Keratinocyte (primary cell): ENCODE results near the gene OPRL1. TPM values are rescaled to one million over a fixed set of nuclear protein-coding genes. Genes with fewer than 3 reads are reported as not detected.
A peak's percentile ranks its signal among the peaks of the same experiment; 100 is the strongest.

Experiments
- DNase-seq: peaks from one replicate; pipeline ENCODE4 v3.0.0-alpha.2; 2011; ENCODE audit warnings: low read depth, missing footprints, low spot score
- FAIRE-seq: peaks from 2 replicates; lab custom pipeline; 2011; peaks lifted over from hg19 to GRCh38; lab: Jason Lieb, UNC
- H2AFZ ChIP-seq: 2 replicates; pipeline ENCODE4 v1.6.0; 2012; ENCODE audit warnings: low read length, control low read depth, inconsistent platforms; ENCODE audit not compliant: control insufficient read depth
- H3K27ac ChIP-seq: 2 replicates; pipeline ENCODE4 v1.5.1; 2011; ENCODE audit warnings: low read length; ENCODE audit not compliant: control insufficient read depth, insufficient read depth
- H3K27me3 ChIP-seq: 3 replicates; pipeline ENCODE4 v1.6.0; 2011; ENCODE audit warnings: low read length; ENCODE audit not compliant: control insufficient read depth, insufficient read depth; ENCODE audit errors: extremely low read depth
- H3K36me3 ChIP-seq, 2 experiments: 2 replicates in 1 of 2; 3 replicates in 1 of 2; pipeline ENCODE4 v1.5.1; 2011; ENCODE audit warnings: low read length in 2 of 2, mild to moderate bottlenecking in 1 of 2; ENCODE audit not compliant: control insufficient read depth in 2 of 2, insufficient read depth in 2 of 2; ENCODE audit errors: extremely low read depth in 1 of 2
- H3K4me1 ChIP-seq: 3 replicates; pipeline ENCODE4 v1.5.1; 2011; ENCODE audit warnings: low read length; ENCODE audit not compliant: control insufficient read depth, insufficient read depth; ENCODE audit errors: extremely low read depth
- H3K4me2 ChIP-seq: 3 replicates; pipeline ENCODE4 v1.6.0; 2011; ENCODE audit warnings: low read depth, low read length; ENCODE audit not compliant: control insufficient read depth, insufficient read depth; ENCODE audit errors: extremely low read depth
- H3K4me3 ChIP-seq, 3 experiments: fragments of 200-600 bp in 1 of 3; sonication (generic) in 1 of 3; 2 replicates in 2 of 3; 3 replicates in 1 of 3; pipeline ENCODE4 v1.5.1; 2011 to 2016; ENCODE audit warnings: low read length in 3 of 3, mild to moderate bottlenecking in 3 of 3, control low read depth in 2 of 3, inconsistent platforms in 1 of 3, low read depth in 1 of 3, mixed read lengths in 1 of 3, mixed run types in 1 of 3, moderate library complexity in 1 of 3; ENCODE audit not compliant: control insufficient read depth in 2 of 3, insufficient read depth in 2 of 3; ENCODE audit errors: extremely low read depth in 1 of 3
- H3K79me2 ChIP-seq: 2 replicates; pipeline ENCODE4 v1.6.0; 2012; ENCODE audit warnings: low read length; ENCODE audit not compliant: control insufficient read depth, insufficient read depth
- H3K9ac ChIP-seq: 3 replicates; pipeline ENCODE4 v1.6.0; 2011; ENCODE audit warnings: low read length; ENCODE audit not compliant: control insufficient read depth, insufficient read depth; ENCODE audit errors: extremely low read depth
- H3K9me1 ChIP-seq: 3 replicates; pipeline ENCODE4 v1.6.0; 2011; ENCODE audit warnings: low read length; ENCODE audit not compliant: control insufficient read depth, insufficient read depth; ENCODE audit errors: extremely low read depth
- H3K9me3 ChIP-seq: 2 replicates; pipeline ENCODE4 v1.5.1; 2012; ENCODE audit warnings: low read depth, low read length; ENCODE audit not compliant: control insufficient read depth
- H4K20me1 ChIP-seq: 3 replicates; pipeline ENCODE4 v1.6.0; 2011; ENCODE audit warnings: low read length; ENCODE audit not compliant: control insufficient read depth, insufficient read depth; ENCODE audit errors: extremely low read depth
- CTCF ChIP-seq, 3 experiments: IDR thresholded peaks in 1 of 3; conservative IDR thresholded peaks in 1 of 3; optimal IDR thresholded peaks in 1 of 3; 2 replicates in 2 of 3; 3 replicates in 1 of 3; pipeline versions ENCODE3 to v1.5.1; 2011; ENCODE audit warnings: low read length in 3 of 3, mild to moderate bottlenecking in 3 of 3, moderate library complexity in 2 of 3, control low read depth in 1 of 3, inconsistent platforms in 1 of 3; ENCODE audit not compliant: insufficient read depth in 2 of 3; ENCODE audit errors: extremely low read depth in 1 of 3
- EZH2 ChIP-seq: IDR thresholded peaks from one replicate; pipeline ENCODE4 v1.6.1; 2012; ENCODE audit warnings: inconsistent platforms, mild to moderate bottlenecking, low read length, moderate library complexity
- dilution Hi-C: fragments of 300-500 bp; cut with MboI; formaldehyde crosslinking; loops from one replicate; pipeline ENCODE4 v1.7.0; 2020; ENCODE audit warnings: low sequenced_read_pairs; ENCODE audit not compliant: extremely low pct_ligation_motif_present
- polyA plus RNA-seq, 5 experiments: library from polyadenylated mRNA; depleted of rRNA in 3 of 5; stranded (reverse) in 3 of 5; stranded (forward) in 1 of 5; unstranded in 1 of 5; fragments of >200 nt; gene quantifications; 1 replicate in 1 of 5; 2 replicates in 3 of 5; 3 replicates in 1 of 5; pipeline versions ENCODE4 v1.2.1 to v1.2.3, GENCODE V29; 2011 to 2012; ENCODE audit warnings: missing spikeins in 2 of 5, low read depth in 1 of 5, low replicate concordance in 1 of 5

OPRL1 gene
- polyA plus RNA-seq, 1 donor (not counting 4 experiments of a cell fraction or from before 2014, with no cell fraction given): 0.25 TPM

GRCh38 chr20:64079273-64080012 lies 439 bp upstream of the OPRL1 start, which contains the start of gene RGS19:
RGS19 (minus strand) TSS chr20:64079518; CDS start chr20:64076886, 2,632 bp downstream.
- peak within 1 kb of the TSS; percentile 30 for H2AFZ ChIP-seq
- H3K27ac ChIP-seq: no peak within 1 kb of the TSS
- H3K4me3 ChIP-seq: peak within 1 kb of the TSS; percentile 78 to 93 (median 79)
- H4K20me1 ChIP-seq: no peaks in the 10 kb centered on the region
- FAIRE-seq (no peak), DNase-seq (no peak)
- H3K36me3 ChIP-seq: peaks cover 0 to 1% of the 10 kb centered on the region in 2 experiments
- H3K9me1 ChIP-seq: no peaks in the 10 kb centered on the region
- H3K9me3 ChIP-seq: no peaks in the 10 kb centered on the region
- H3K4me2 ChIP-seq: peak within 1 kb of the TSS; percentile 97
- H3K27me3 ChIP-seq: peaks cover 25% of the 10 kb centered on the region
- H3K79me2 ChIP-seq: peaks cover 2% of the 10 kb centered on the region
- TF ChIP-seq CTCF (optimal IDR thresholded peaks at IDR 0.05 in 1 of 3, IDR thresholded peaks at IDR 0.05 in 1 of 3, conservative IDR thresholded peaks at IDR 0.05 in 1 of 3; ENCODE audit: extremely low read depth in 1 of 3, insufficient read depth in 2 of 3, low read length in 3 of 3) (no peak), EZH2 (no peak)
- H3K9ac ChIP-seq: peak within 1 kb of the TSS; percentile 72
- peaks cover 19% of the 10 kb centered on the region for H3K4me1 ChIP-seq
- dilution Hi-C loops: no loop called here

GRCh38 chr20:64080813-64081623 lies 1.1 kb downstream of the OPRL1 start:
- H3K9ac ChIP-seq: no peak overlapping the region
- H3K4me3 ChIP-seq: no peak overlapping the region
- no peaks in the 10 kb centered on the region for H4K20me1 ChIP-seq
- H3K79me2 ChIP-seq: peaks cover 2% of the 10 kb centered on the region
- no peak overlapping the region for H2AFZ ChIP-seq
- H3K9me1 ChIP-seq: no peaks in the 10 kb centered on the region
- TF ChIP-seq EZH2 (no peak), CTCF (optimal IDR thresholded peaks at IDR 0.05 in 1 of 3, IDR thresholded peaks at IDR 0.05 in 1 of 3, conservative IDR thresholded peaks at IDR 0.05 in 1 of 3; ENCODE audit: extremely low read depth in 1 of 3, insufficient read depth in 2 of 3, low read length in 3 of 3) (no peak)
- peaks cover 0 to 1% of the 10 kb centered on the region in 2 experiments for H3K36me3 ChIP-seq
- H3K4me1 ChIP-seq: peaks cover 19% of the 10 kb centered on the region
- no peak overlapping the region for H3K4me2 ChIP-seq
- dilution Hi-C loops: no loop called here
- FAIRE-seq: no peak
- H3K27me3 ChIP-seq: peaks cover 40% of the 10 kb centered on the region
- no peak for DNase-seq
- no peak overlapping the region for H3K27ac ChIP-seq
- no peaks in the 10 kb centered on the region for H3K9me3 ChIP-seq
